GM18861 (cell line): Measurements from ENCODE around the gene UVRAG.
"Not testable (repeated sequence)": the region's sequence is repeated elsewhere in the genome, so short reads cannot be mapped to it uniquely, and the experiment has no call there.

Experiments used
- ATAC-seq: cut with Tn5 transposase; IDR thresholded peaks from one replicate; pipeline ENCODE4 v1.9.1; 2021; ENCODE audit not compliant: unreplicated experiment

Gene UVRAG

GRCh38 chr11:75910426-75911145, 95.6 kb downstream of the UVRAG start:
- no peak for ATAC-seq

- ATAC-seq, result no peak
Observed at GRCh38 chr11:75911459-75911858, 96.4 kb downstream of the UVRAG start.

- no peak for ATAC-seq
Observed at GRCh38 chr11:75913984-75914383, 99.0 kb downstream of the UVRAG start.

GRCh38 chr11:75916882-75917281, 101.9 kb downstream of the UVRAG start:
- no peak for ATAC-seq

GRCh38 chr11:75918331-75918730, 103.3 kb downstream of the UVRAG start:
- ATAC-seq, result no peak

- ATAC-seq, result no peak
Observed at GRCh38 chr11:75919525-75919924, 104.5 kb downstream of the UVRAG start.

GRCh38 chr11:75920848-75921247, 105.8 kb downstream of the UVRAG start:
- no peak for ATAC-seq

GRCh38 chr11:75921808-75922207, 106.8 kb downstream of the UVRAG start:
- no peak for ATAC-seq

- no peak for ATAC-seq
Observed at GRCh38 chr11:75924966-75925784, 110.2 kb downstream of the UVRAG start.

GRCh38 chr11:75925785-75926164, 110.8 kb downstream of the UVRAG start:
- no peak for ATAC-seq

- no peak for ATAC-seq
Observed at GRCh38 chr11:75929706-75930105, 114.7 kb downstream of the UVRAG start.

- ATAC-seq, result no peak
Observed at GRCh38 chr11:75930534-75930933, 115.5 kb downstream of the UVRAG start.

GRCh38 chr11:75931124-75931523, 116.1 kb downstream of the UVRAG start:
- no peak for ATAC-seq

GRCh38 chr11:75933736-75934135, 118.7 kb downstream of the UVRAG start:
- not testable (repeated sequence) for ATAC-seq

- ATAC-seq, result no peak
Observed at GRCh38 chr11:75934851-75935250, 119.8 kb downstream of the UVRAG start.

GRCh38 chr11:75938543-75938942, 123.5 kb downstream of the UVRAG start:
- no peak for ATAC-seq

- no peak for ATAC-seq
Observed at GRCh38 chr11:75939516-75939915, 124.5 kb downstream of the UVRAG start.

- no peak for ATAC-seq
Observed at GRCh38 chr11:75939992-75940391, 125.0 kb downstream of the UVRAG start.

GRCh38 chr11:75940911-75941310, 125.9 kb downstream of the UVRAG start:
- no peak for ATAC-seq

- ATAC-seq, result no peak
Observed at GRCh38 chr11:75944515-75944914, 129.5 kb downstream of the UVRAG start.

GRCh38 chr11:75945446-75945845, 130.4 kb downstream of the UVRAG start:
- no peak for ATAC-seq

GRCh38 chr11:75945947-75946346, 130.9 kb downstream of the UVRAG start:
- ATAC-seq, result no peak
